Sigmoid colon (tissue), 3 donors: ENCODE results near the gene CNTNAP5.

Experiments
- POLR2A ChIP-seq, 2 donors: fragments of 450-650 bp; IDR thresholded peaks; one replicate each; pipeline ENCODE4 v1.6.1; 2016; ENCODE audit warnings: antibody characterized with exemption in 2 of 2, mild to moderate bottlenecking in 2 of 2, moderate library complexity in 2 of 2
- TF ChIP-seq, protein P1 (sequence below), 4 experiments: fragments of 450-650 bp in 3 of 4; fragments of 200-600 bp in 1 of 4; IDR thresholded peaks; one replicate each; pipeline ENCODE4 v1.5.1; 2016 to 2019; ENCODE audit warnings: antibody characterized with exemption in 4 of 4, mild to moderate bottlenecking in 3 of 4, moderate library complexity in 2 of 4

DNA sequence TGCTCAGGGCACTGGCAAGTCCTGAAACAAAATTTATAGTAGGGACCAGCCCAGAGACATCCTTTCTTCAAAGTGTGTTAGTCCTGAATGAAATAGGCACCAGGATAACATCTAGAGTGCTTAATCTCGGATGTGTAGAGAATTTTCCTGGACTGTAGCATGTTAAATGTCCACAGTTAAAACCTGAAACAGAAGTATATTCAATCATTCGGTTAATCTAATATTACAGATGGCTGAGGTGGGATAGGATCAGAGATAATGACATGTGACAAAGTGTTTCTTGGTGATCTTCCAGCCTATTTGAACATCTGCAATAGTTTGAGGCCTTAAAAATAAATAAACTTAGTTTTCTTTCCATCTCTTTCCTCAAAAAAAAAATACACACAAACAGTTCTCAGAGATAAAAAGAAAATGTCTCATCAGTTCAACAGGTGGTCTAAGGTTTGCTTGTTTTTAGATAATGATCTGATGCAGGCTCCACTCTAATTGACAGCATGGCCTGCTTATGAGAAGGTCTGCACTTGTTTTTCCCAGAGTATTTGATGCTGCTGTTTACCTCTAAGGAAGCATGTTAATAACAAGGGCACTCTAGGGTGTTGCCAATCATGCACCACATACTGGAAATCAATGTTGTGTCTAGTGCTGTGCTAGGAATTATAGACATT lies 25.9 kb downstream of the CNTNAP5 start:
- TF ChIP-seq POLR2A (IDR thresholded peaks at IDR 0.05) = no peak
- TF ChIP-seq, protein P1, sequence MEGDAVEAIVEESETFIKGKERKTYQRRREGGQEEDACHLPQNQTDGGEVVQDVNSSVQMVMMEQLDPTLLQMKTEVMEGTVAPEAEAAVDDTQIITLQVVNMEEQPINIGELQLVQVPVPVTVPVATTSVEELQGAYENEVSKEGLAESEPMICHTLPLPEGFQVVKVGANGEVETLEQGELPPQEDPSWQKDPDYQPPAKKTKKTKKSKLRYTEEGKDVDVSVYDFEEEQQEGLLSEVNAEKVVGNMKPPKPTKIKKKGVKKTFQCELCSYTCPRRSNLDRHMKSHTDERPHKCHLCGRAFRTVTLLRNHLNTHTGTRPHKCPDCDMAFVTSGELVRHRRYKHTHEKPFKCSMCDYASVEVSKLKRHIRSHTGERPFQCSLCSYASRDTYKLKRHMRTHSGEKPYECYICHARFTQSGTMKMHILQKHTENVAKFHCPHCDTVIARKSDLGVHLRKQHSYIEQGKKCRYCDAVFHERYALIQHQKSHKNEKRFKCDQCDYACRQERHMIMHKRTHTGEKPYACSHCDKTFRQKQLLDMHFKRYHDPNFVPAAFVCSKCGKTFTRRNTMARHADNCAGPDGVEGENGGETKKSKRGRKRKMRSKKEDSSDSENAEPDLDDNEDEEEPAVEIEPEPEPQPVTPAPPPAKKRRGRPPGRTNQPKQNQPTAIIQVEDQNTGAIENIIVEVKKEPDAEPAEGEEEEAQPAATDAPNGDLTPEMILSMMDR (IDR thresholded peaks at IDR 0.05) = no peak
